Measurements from ENCODE around the gene REXO4.

Gene REXO4

DNA sequence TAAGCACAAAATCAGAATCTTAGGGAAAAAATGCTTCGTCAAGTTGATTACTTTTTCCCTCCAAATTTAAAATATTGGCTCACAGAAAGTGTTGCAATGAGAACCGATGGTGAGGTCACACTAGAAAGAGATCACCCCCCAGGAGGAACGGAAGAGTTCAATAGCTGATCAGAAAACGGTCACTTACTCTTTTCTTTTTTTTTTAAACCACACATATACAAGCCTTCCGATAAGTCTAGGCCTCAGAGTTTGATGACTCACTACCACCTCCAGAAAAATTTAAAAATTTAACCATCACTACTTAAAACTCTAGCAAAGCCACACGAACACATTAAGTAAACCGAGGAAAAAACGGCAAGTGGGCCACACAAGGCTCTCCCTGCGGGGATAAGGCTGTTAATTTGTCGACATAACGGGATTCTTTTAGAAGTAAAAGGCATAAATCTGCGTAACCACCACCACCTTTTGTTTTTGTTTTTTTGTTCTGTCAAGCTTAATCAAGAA lies 43.1 kb downstream of the REXO4 start:
- no peak for FAIRE-seq

GRCh38 chr9:133372144-133372543 lies 45.7 kb downstream of the REXO4 start:
- FAIRE-seq (no peak), DNase-seq (ENCODE audit: insufficient read length, low spot score) (no peak)
- no peak for TF ChIP-seq CTCF (IDR thresholded peaks at IDR 0.05; ENCODE audit: insufficient read depth, missing control alignments)

More for the DNA sequence above, 43.1 kb downstream of the REXO4 start:
- no peak for DNase-seq (ENCODE audit: insufficient read length, low spot score)
- no peak for TF ChIP-seq CTCF (IDR thresholded peaks at IDR 0.05; ENCODE audit: insufficient read depth, missing control alignments)

- FAIRE-seq (no peak), DNase-seq (ENCODE audit: insufficient read length, low spot score) (no peak)
- TF ChIP-seq CTCF (IDR thresholded peaks at IDR 0.05; ENCODE audit: insufficient read depth, missing control alignments): no peak
Observed at GRCh38 chr9:133371261-133371711, 46.5 kb downstream of the REXO4 start.

- no peak for TF ChIP-seq CTCF (IDR thresholded peaks at IDR 0.05; ENCODE audit: insufficient read depth, missing control alignments)
- DNase-seq (ENCODE audit: insufficient read length, low spot score): no peak
- FAIRE-seq: no peak
Observed at GRCh38 chr9:133370685-133371084, 47.1 kb downstream of the REXO4 start.

DNA sequence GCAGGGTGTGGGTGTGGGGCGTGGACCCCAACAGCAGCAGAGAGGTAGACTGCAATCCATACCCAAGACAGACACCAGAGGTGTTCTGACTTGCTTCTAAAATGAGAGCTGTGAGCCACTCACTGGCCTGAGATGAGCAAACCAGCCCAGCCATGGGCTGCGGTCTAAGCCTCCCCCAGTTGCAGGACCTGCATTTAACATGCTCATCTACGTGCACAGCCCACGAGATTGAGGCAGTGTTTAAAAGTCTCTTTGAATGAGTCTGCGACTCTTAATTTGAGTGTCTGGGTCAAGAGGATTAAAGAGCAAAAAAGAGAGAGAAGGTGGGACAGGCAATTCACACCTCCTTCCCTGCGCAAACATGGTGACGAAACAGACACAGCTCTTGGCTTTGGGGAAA lies 47.9 kb downstream of the REXO4 start:
- DNase-seq (ENCODE audit: insufficient read length, low spot score): no peak
- no peak for FAIRE-seq
- no peak for TF ChIP-seq CTCF (IDR thresholded peaks at IDR 0.05; ENCODE audit: insufficient read depth, missing control alignments)

- TF ChIP-seq CTCF (IDR thresholded peaks at IDR 0.05; ENCODE audit: insufficient read depth, missing control alignments): no peak
- DNase-seq (ENCODE audit: insufficient read length, low spot score): no peak
Observed at GRCh38 chr9:133369422-133369821, 48.4 kb downstream of the REXO4 start.

GRCh38 chr9:133368249-133368881 lies 49.4 kb downstream of the REXO4 start:
- DNase-seq (ENCODE audit: insufficient read length, low spot score): no peak
- TF ChIP-seq CTCF (IDR thresholded peaks at IDR 0.05; ENCODE audit: insufficient read depth, missing control alignments): no peak
- no peak for FAIRE-seq

More at GRCh38 chr9:133369422-133369821, 48.4 kb downstream of the REXO4 start:
- no peak for FAIRE-seq
